Osteocyte (in vitro differentiated cells): Measurements from ENCODE around the gene TNK1. TPM values are rescaled to one million over a fixed set of nuclear protein-coding genes. Genes with fewer than 3 reads are reported as not detected.

Experiments
- DNase-seq: peaks from one replicate; pipeline ENCODE4 v3.0.0; 2021; ENCODE audit warnings: mixed read lengths; ENCODE audit not compliant: unreplicated experiment; ENCODE audit errors: extremely low spot score
- H3K27ac Mint-ChIP-seq: one replicate; pipeline ENCODE4 v1.8.0; 2021; ENCODE audit warnings: mild to moderate bottlenecking, mixed read lengths; ENCODE audit not compliant: unreplicated experiment
- H3K27me3 Mint-ChIP-seq: one replicate; pipeline ENCODE4 v1.8.0; 2021; ENCODE audit warnings: mixed read lengths; ENCODE audit not compliant: unreplicated experiment
- H3K36me3 Mint-ChIP-seq: one replicate; pipeline ENCODE4 v1.8.0; 2021; ENCODE audit warnings: mixed read lengths; ENCODE audit not compliant: unreplicated experiment
- H3K4me1 Mint-ChIP-seq: one replicate; pipeline ENCODE4 v1.8.0; 2021; ENCODE audit warnings: mixed read lengths; ENCODE audit not compliant: unreplicated experiment
- H3K4me3 Mint-ChIP-seq: one replicate; pipeline ENCODE4 v1.8.0; 2021; ENCODE audit warnings: mild to moderate bottlenecking, moderate library complexity, mixed read lengths; ENCODE audit not compliant: unreplicated experiment
- H3K9me3 Mint-ChIP-seq: one replicate; pipeline ENCODE4 v1.8.0; 2021; ENCODE audit warnings: mixed read lengths; ENCODE audit not compliant: unreplicated experiment
- CTCF ChIP-seq: fragments of 200-600 bp; sonication (generic); IDR thresholded peaks from 2 replicates; pipeline ENCODE4 v1.5.0; 2021; ENCODE audit warnings: antibody characterized with exemption, mild to moderate bottlenecking, moderate library complexity
- total RNA-seq: library from RNA; stranded (reverse); gene quantifications from 2 replicates; pipeline ENCODE4 v1.2.1, GENCODE V29; 2021

Gene TNK1
- total RNA-seq, 1 donor from 2014 or later: not detected

DNA sequence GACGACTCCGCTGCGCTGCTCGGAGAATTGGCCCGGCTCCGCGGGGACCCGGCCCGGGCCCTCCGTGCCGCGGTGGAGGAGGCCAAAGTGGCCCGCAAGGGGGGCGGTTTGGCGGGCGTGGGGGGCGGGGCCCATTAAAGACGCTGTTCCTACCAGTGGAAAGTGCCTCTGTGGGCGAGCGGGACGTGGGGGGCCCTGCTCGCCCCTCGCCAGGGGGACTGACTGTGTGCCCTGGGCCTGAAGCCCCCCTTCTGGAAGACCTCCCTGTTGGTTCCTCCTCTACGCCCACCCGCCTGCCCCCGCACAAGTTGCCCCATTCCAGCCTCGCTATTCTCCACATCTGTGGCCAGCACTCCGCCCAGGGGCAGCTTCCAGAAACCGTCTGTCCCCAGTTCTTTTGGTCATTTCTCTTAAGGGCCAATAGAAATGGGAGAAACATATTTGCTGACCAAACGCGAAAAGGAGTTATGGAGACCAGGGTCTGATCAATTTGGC lies 56.5 kb downstream of the TNK1 start:
- Mint-ChIP-seq H3K27ac (no peak overlapping the region), H3K4me3 (peak overlapping the region; percentile 81), H3K27me3 (peaks cover 31% of the 10 kb centered on the region), H3K9me3 (no peaks in the 10 kb centered on the region), H3K36me3 (peaks cover 2% of the 10 kb centered on the region), H3K4me1 (peaks cover 43% of the 10 kb centered on the region)
- no peak for TF ChIP-seq CTCF
- no peak for DNase-seq

DNA sequence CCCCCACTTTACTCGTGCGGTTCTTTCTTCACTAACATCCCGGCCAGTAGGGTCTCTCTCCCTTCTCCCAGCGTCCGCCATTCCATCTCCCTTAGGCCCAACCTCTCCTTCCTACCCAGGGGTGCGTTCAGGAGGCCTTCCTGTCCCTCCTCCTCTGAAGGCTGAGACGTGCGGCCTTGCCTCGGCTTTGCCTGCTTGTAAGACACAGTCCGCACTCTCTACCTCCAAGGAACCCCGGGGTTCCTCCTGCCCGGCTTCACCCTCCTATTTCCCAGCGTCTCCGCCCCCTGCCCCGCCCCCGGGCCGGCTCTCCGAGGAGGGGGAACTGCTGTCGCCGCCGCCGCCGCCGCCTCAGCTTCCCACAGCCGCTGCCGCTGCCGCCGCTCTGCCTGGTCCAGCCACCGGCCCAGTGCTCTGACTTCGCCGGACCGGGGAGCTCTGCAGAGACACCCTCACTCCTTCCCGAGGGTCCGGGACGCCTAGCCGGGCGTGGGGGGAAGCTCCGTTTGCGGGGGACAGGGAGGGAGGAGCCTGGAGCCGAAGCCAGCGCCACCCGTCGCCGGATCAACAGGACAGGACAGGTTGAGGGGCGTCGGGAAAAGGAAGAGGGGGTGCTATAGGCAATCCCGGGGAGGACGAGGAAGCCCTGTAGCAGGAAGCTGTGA lies 57.2 kb downstream of the TNK1 start:
- H3K36me3 Mint-ChIP-seq: peaks cover 2% of the 10 kb centered on the region
- peaks cover 33% of the 10 kb centered on the region for H3K27me3 Mint-ChIP-seq
- no peaks in the 10 kb centered on the region for H3K9me3 Mint-ChIP-seq
- DNase-seq: no peak
- peak overlapping the region; percentile 63 for H3K4me3 Mint-ChIP-seq
- no peak for TF ChIP-seq CTCF
- H3K27ac Mint-ChIP-seq: no peak overlapping the region
- peaks cover 43% of the 10 kb centered on the region for H3K4me1 Mint-ChIP-seq

DNA sequence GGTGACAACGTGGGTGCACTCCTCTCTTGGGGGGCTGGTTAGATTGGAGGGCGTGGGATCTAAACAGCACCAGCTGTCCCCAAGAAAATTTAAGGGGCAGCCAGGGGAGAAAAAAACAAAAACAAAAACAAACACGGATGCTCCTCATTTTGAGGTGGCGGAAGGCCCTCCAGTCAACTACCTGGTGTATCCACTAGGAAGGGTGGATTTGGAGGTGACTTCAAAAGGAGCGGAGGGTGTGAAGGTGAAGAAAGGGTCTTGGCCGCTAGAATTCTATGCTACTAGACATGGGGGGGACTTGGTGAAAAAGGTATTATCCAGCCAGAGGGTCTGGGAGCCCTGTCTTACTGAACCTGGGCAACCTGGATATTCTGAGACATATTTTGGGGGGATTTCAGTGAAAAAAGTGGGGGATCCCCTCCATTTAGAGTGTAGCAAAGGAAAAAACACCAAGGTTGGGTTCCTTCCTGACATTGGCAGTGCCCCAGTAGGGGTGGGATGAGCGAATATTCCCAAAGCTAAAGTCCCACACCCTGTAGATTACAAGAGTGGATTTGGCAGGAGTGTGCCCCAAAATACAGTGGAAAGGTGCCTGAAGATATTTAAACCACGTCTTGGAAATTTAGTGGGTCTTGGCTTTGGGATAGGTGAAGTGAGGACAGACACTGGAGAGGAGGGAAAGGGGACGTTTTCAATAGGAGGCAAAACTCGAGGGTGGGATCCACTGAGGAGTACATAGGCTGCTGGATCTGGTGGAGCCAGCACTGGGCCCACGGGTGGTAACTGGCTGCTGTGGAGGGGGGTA lies 58.0 kb downstream of the TNK1 start:
- Mint-ChIP-seq H3K27ac (no peak overlapping the region), H3K36me3 (peaks cover 2% of the 10 kb centered on the region), H3K4me3 (peak overlapping the region; percentile 63), H3K9me3 (no peaks in the 10 kb centered on the region), H3K27me3 (peaks cover 36% of the 10 kb centered on the region), H3K4me1 (peaks cover 44% of the 10 kb centered on the region)
- TF ChIP-seq CTCF: no peak
- no peak for DNase-seq

Other genes starting within 250 kb of the TNK1 start
- 1.6 and 2.4 TPM in 2 replicates for gene ASGR1, start 201.7 kb upstream of the TNK1 start, total RNA-seq
- 32.6 and 38.5 TPM in 2 replicates for gene DLG4, start 161.3 kb upstream of the TNK1 start, total RNA-seq
- gene ACADVL, start 161.2 kb upstream of the TNK1 start, total RNA-seq: 302 and 354 TPM in 2 replicates
- gene DVL2, start 146.6 kb upstream of the TNK1 start, total RNA-seq: 87.7 and 99.7 TPM in 2 replicates
- gene PHF23, start 141.6 kb upstream of the TNK1 start, total RNA-seq: 51.6 and 54.7 TPM in 2 replicates
- 642 TPM in 2 replicates for gene GABARAP, start 138.6 kb upstream of the TNK1 start, total RNA-seq
- 145 and 151 TPM in 2 replicates for gene CTDNEP1, start 129.4 kb upstream of the TNK1 start, total RNA-seq
- gene ELP5, start 128.9 kb upstream of the TNK1 start, total RNA-seq: 30.2 and 37.6 TPM in 2 replicates
- gene CLDN7, start 118.6 kb upstream of the TNK1 start, total RNA-seq: 0.27 and 0.89 TPM in 2 replicates
- gene SLC2A4, start 99.4 kb upstream of the TNK1 start, total RNA-seq: 0.59 and 0.63 TPM in 2 replicates
- gene YBX2, start 86.5 kb upstream of the TNK1 start, total RNA-seq: 0.40 TPM in 1 of 2 replicates, not detected in the other
- 352 and 359 TPM in 2 replicates for gene EIF5A, start 73.5 kb upstream of the TNK1 start, total RNA-seq
- gene GPS2, start 65.7 kb upstream of the TNK1 start, total RNA-seq: 54.9 and 61.9 TPM in 2 replicates
- 38.0 and 45.1 TPM in 2 replicates for gene NEURL4, start 51.8 kb upstream of the TNK1 start, total RNA-seq
- gene ACAP1, start 44.6 kb upstream of the TNK1 start, total RNA-seq: 2.0 and 4.2 TPM in 2 replicates
- 12.7 and 13.3 TPM in 2 replicates for gene KCTD11, start 28.9 kb upstream of the TNK1 start, total RNA-seq
- not detected in 2 replicates for gene TMEM95, start 25.9 kb upstream of the TNK1 start, total RNA-seq
- 73.9 and 81.4 TPM in 2 replicates for gene PLSCR3, start 13.4 kb downstream of the TNK1 start, total RNA-seq
- 40.7 and 45.9 TPM in 2 replicates for gene TMEM256, start 23.0 kb downstream of the TNK1 start, total RNA-seq
- gene NLGN2, start 26.8 kb downstream of the TNK1 start, total RNA-seq: 53.8 and 56.8 TPM in 2 replicates
- gene SPEM1, start 39.2 kb downstream of the TNK1 start, total RNA-seq: not detected in 2 replicates
- gene SPEM2, start 44.5 kb downstream of the TNK1 start, total RNA-seq: not detected in 2 replicates
- not detected in 2 replicates for gene SPEM3, start 47.8 kb downstream of the TNK1 start, total RNA-seq
- gene TMEM102, start 54.3 kb downstream of the TNK1 start, total RNA-seq: 6.4 and 6.7 TPM in 2 replicates
- 1.3 and 1.5 TPM in 2 replicates for gene FGF11, start 58.4 kb downstream of the TNK1 start, total RNA-seq
- gene CHRNB1, start 64.0 kb downstream of the TNK1 start, total RNA-seq: 9.3 and 11.0 TPM in 2 replicates
- 47.9 and 49.7 TPM in 2 replicates for gene ZBTB4, start 98.5 kb downstream of the TNK1 start, total RNA-seq
- not detected in 2 replicates for gene SLC35G6, start 100.4 kb downstream of the TNK1 start, total RNA-seq
- 148 and 149 TPM in 2 replicates for gene POLR2A, start 103.3 kb downstream of the TNK1 start, total RNA-seq
- gene TNFSF12, start 168.0 kb downstream of the TNK1 start, total RNA-seq: 14.6 and 15.0 TPM in 2 replicates
- gene TNFSF13, start 177.7 kb downstream of the TNK1 start, total RNA-seq: 1.3 and 1.5 TPM in 2 replicates
- 52.5 and 53.7 TPM in 2 replicates for gene SENP3, start 180.8 kb downstream of the TNK1 start, total RNA-seq
- gene CD68, start 198.5 kb downstream of the TNK1 start, total RNA-seq: 1.1 TPM in 2 replicates
- gene MPDU1, start 202.8 kb downstream of the TNK1 start, total RNA-seq: 34.2 and 42.2 TPM in 2 replicates
- 0.78 TPM in 2 replicates for gene SOX15, start 209.0 kb downstream of the TNK1 start, total RNA-seq
- 48.7 and 50.7 TPM in 2 replicates for gene FXR2, start 233.8 kb downstream of the TNK1 start, total RNA-seq
- 134 and 135 TPM in 2 replicates for gene SAT2, start 246.7 kb downstream of the TNK1 start, total RNA-seq
- gene SHBG, start 249.0 kb downstream of the TNK1 start, total RNA-seq: 0.97 and 1.4 TPM in 2 replicates